IMR-90 (cell line): ENCODE results near the gene MSL3.

Experiments used
- BHLHE40 ChIP-seq: fragments of 150-350 bp; IDR thresholded peaks from 2 replicates; pipeline ENCODE4 v1.6.1; 2016; ENCODE audit warnings: mild to moderate bottlenecking, low read depth, low read length
- CEBPB ChIP-seq: IDR thresholded peaks from 2 replicates; pipeline ENCODE4 v1.6.1; 2012; ENCODE audit warnings: low read depth, low read length, improper control_type of control experiment
- FOS ChIP-seq: fragments of 150-350 bp; IDR thresholded peaks from 2 replicates; pipeline ENCODE4 v1.6.1; 2016; ENCODE audit warnings: low read depth, low read length
- MAFK ChIP-seq: IDR thresholded peaks from 2 replicates; pipeline ENCODE4 v1.6.1; 2012; ENCODE audit warnings: low read depth, low read length, improper control_type of control experiment
- MAZ ChIP-seq: IDR thresholded peaks from 2 replicates; pipeline ENCODE4 v1.6.1; 2012; ENCODE audit warnings: low read depth, mild to moderate bottlenecking, low read length, improper control_type of control experiment, moderate library complexity, borderline replicate concordance
- MXI1 ChIP-seq: IDR thresholded peaks from 2 replicates; pipeline ENCODE4 v1.6.1; 2012; ENCODE audit warnings: low read depth, mild to moderate bottlenecking, low read length, moderate library complexity, borderline replicate concordance
- POLR2A ChIP-seq: IDR thresholded peaks from 2 replicates; pipeline ENCODE4 v1.6.1; 2012; ENCODE audit warnings: mild to moderate bottlenecking, low read depth, low read length
- RAD21 ChIP-seq: IDR thresholded peaks from 2 replicates; pipeline ENCODE4 v1.6.1; 2012; ENCODE audit warnings: low read length, improper control_type of control experiment
- RCOR1 ChIP-seq: IDR thresholded peaks from 2 replicates; pipeline ENCODE4 v1.6.1; 2012; ENCODE audit warnings: mild to moderate bottlenecking, low read length, improper control_type of control experiment; ENCODE audit not compliant: insufficient replicate concordance
- RFX5 ChIP-seq: IDR thresholded peaks from 2 replicates; pipeline ENCODE4 v1.8.0; 2012; ENCODE audit warnings: low read depth, mild to moderate bottlenecking, low read length, moderate library complexity
- SMC3 ChIP-seq: fragments of 150-350 bp; IDR thresholded peaks from 2 replicates; pipeline ENCODE4 v1.6.1; 2016; ENCODE audit warnings: low read depth, mild to moderate bottlenecking, antibody characterized with exemption, low read length, moderate library complexity
- TF ChIP-seq, protein P1 (sequence below): conservative IDR thresholded peaks from 2 replicates; pipeline ENCODE4 v1.5.1; 2012; ENCODE audit warnings: mild to moderate bottlenecking, low read depth, low read length, improper control_type of control experiment
- TF ChIP-seq, protein P2 (sequence below): fragments of 150-350 bp; IDR thresholded peaks from 2 replicates; pipeline ENCODE4 v1.6.1; 2017; ENCODE audit warnings: mild to moderate bottlenecking, antibody characterized with exemption, low read length, low read depth

DNA sequence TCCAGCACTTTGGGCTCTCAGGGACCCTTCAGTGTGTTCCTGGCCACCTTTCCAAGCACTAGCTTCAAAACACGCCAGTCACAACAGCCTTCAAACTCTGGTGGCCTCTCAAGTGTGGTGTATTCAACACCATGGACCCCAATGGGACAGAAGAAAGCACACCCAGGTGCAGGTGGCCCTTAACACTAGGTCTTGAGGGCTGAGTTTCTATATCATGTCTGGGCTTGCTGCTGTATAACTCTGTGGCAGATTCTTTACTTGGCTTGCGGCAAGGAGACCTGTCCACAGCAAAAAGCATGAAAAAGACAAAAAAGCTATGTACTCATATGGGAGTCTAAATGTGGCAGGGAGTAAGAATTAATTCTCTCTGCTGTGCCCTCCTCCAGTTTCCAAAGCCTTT lies 23.1 kb downstream of the MSL3 start:
- TF ChIP-seq, protein P1, sequence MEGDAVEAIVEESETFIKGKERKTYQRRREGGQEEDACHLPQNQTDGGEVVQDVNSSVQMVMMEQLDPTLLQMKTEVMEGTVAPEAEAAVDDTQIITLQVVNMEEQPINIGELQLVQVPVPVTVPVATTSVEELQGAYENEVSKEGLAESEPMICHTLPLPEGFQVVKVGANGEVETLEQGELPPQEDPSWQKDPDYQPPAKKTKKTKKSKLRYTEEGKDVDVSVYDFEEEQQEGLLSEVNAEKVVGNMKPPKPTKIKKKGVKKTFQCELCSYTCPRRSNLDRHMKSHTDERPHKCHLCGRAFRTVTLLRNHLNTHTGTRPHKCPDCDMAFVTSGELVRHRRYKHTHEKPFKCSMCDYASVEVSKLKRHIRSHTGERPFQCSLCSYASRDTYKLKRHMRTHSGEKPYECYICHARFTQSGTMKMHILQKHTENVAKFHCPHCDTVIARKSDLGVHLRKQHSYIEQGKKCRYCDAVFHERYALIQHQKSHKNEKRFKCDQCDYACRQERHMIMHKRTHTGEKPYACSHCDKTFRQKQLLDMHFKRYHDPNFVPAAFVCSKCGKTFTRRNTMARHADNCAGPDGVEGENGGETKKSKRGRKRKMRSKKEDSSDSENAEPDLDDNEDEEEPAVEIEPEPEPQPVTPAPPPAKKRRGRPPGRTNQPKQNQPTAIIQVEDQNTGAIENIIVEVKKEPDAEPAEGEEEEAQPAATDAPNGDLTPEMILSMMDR = no peak
- TF ChIP-seq BHLHE40 (no peak), POLR2A (no peak), RCOR1 (no peak), MAZ (no peak), CEBPB (no peak), SMC3 (no peak), RAD21 (no peak), MXI1 (no peak), FOS (no peak), MAFK (no peak), RFX5 (no peak)
- TF ChIP-seq, protein P2, sequence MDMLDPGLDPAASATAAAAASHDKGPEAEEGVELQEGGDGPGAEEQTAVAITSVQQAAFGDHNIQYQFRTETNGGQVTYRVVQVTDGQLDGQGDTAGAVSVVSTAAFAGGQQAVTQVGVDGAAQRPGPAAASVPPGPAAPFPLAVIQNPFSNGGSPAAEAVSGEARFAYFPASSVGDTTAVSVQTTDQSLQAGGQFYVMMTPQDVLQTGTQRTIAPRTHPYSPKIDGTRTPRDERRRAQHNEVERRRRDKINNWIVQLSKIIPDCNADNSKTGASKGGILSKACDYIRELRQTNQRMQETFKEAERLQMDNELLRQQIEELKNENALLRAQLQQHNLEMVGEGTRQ = no peak
